CD14-positive monocyte (primary cell): ENCODE results near the gene PTGFRN. TPM values are rescaled to one million over a fixed set of nuclear protein-coding genes. Genes with fewer than 3 reads are reported as not detected.

Source experiments
- DNase-seq, 3 donors: peaks; one replicate each; pipeline ENCODE4 v3.0.0-alpha.2; 2011 to 2022
- H2AFZ ChIP-seq: 2 replicates; pipeline ENCODE4 v1.6.0; 2012; ENCODE audit warnings: mild to moderate bottlenecking, low read depth, low read length, inconsistent platforms; ENCODE audit not compliant: insufficient read depth, poor library complexity, severe bottlenecking
- H3K27ac ChIP-seq, 2 donors: 1 replicate in 1 of 2; 2 replicates in 1 of 2; pipeline ENCODE4 v1.5.1; 2012 to 2013; ENCODE audit warnings: low read length in 2 of 2, control low read depth in 1 of 2, inconsistent platforms in 1 of 2, low read depth in 1 of 2, mild to moderate bottlenecking in 1 of 2
- H3K27me3 ChIP-seq, 2 donors: one replicate each; pipeline versions ENCODE4 v1.6.0 to v1.6.1; 2011 to 2013; ENCODE audit warnings: low read length in 2 of 2; ENCODE audit not compliant: control insufficient read depth in 2 of 2, insufficient read depth in 2 of 2
- H3K36me3 ChIP-seq, 2 donors: replicated peaks in 1 of 2; 1 replicate in 1 of 2; 2 replicates in 1 of 2; pipeline versions ENCODE4 v1.5.1 to v1.6.1; 2012 to 2013; ENCODE audit warnings: low read length in 2 of 2, control low read depth in 1 of 2, inconsistent platforms in 1 of 2, mild to moderate bottlenecking in 1 of 2; ENCODE audit not compliant: insufficient read depth in 2 of 2, control insufficient read depth in 1 of 2
- H3K4me1 ChIP-seq, 2 donors: 1 replicate in 1 of 2; 2 replicates in 1 of 2; pipeline versions ENCODE4 v1.5.1 to v1.6.1; 2012 to 2013; ENCODE audit warnings: low read length in 2 of 2, control low read depth in 1 of 2, inconsistent platforms in 1 of 2, mild to moderate bottlenecking in 1 of 2, moderate library complexity in 1 of 2; ENCODE audit not compliant: insufficient read depth in 2 of 2, control insufficient read depth in 1 of 2
- H3K4me2 ChIP-seq: replicated peaks from 2 replicates; pipeline ENCODE3; 2012; ENCODE audit warnings: low read length, moderate library complexity, mild to moderate bottlenecking; ENCODE audit not compliant: poor library complexity, severe bottlenecking; ENCODE audit errors: extremely low read depth
- H3K4me3 ChIP-seq, 3 experiments: fragments of 200-600 bp in 1 of 3; sonication (generic) in 1 of 3; replicated peaks in 1 of 3; 1 replicate in 2 of 3; 2 replicates in 1 of 3; pipeline ENCODE4 v1.5.1; 2011 to 2013; ENCODE audit warnings: low read length in 3 of 3, mild to moderate bottlenecking in 3 of 3, control low read depth in 2 of 3, low read depth in 2 of 3, inconsistent platforms in 1 of 3, moderate library complexity in 1 of 3
- H3K79me2 ChIP-seq: 2 replicates; pipeline ENCODE4 v1.6.0; 2012; ENCODE audit warnings: mild to moderate bottlenecking, control low read depth, inconsistent platforms, low read length, moderate library complexity; ENCODE audit not compliant: insufficient read depth
- H3K9ac ChIP-seq: 2 replicates; pipeline ENCODE4 v1.6.0; 2017; ENCODE audit warnings: low read length, mild to moderate bottlenecking; ENCODE audit not compliant: insufficient read depth, poor library complexity, severe bottlenecking
- H3K9me3 ChIP-seq, 2 donors: replicated peaks in 1 of 2; 1 replicate in 1 of 2; 2 replicates in 1 of 2; pipeline versions ENCODE4 v1.5.1 to v1.6.1; 2012 to 2013; ENCODE audit warnings: low read length in 2 of 2, control low read depth in 1 of 2; ENCODE audit not compliant: control insufficient read depth in 1 of 2, insufficient read depth in 1 of 2
- H4K20me1 ChIP-seq: 2 replicates; pipeline ENCODE4 v1.6.0; 2012; ENCODE audit warnings: mild to moderate bottlenecking, low read length, control low read depth, moderate library complexity; ENCODE audit not compliant: insufficient read depth
- H3K27ac Mint-ChIP-seq, 7 donors: one replicate each; pipeline ENCODE4 v1.8.0; 2020; ENCODE audit warnings: mild to moderate bottlenecking in 7 of 7, mixed read lengths in 7 of 7, moderate library complexity in 6 of 7, inconsistent platforms in 2 of 7
- H3K27me3 Mint-ChIP-seq, 3 donors: one replicate each; pipeline ENCODE4 v1.8.0; 2021 to 2022; ENCODE audit warnings: low read depth in 3 of 3, mild to moderate bottlenecking in 3 of 3, mixed read lengths in 3 of 3, moderate library complexity in 3 of 3, inconsistent platforms in 1 of 3
- H3K36me3 Mint-ChIP-seq, 2 donors: one replicate each; pipeline ENCODE4 v1.8.0; 2020; ENCODE audit warnings: mixed read lengths in 2 of 2, inconsistent platforms in 1 of 2, mild to moderate bottlenecking in 1 of 2
- H3K4me1 Mint-ChIP-seq: one replicate; pipeline ENCODE4 v1.8.0; 2020; ENCODE audit warnings: mild to moderate bottlenecking, mixed read lengths
- H3K4me3 Mint-ChIP-seq, 2 donors: one replicate each; pipeline ENCODE4 v1.8.0; 2020; ENCODE audit warnings: mild to moderate bottlenecking in 2 of 2, mixed read lengths in 2 of 2, moderate library complexity in 1 of 2
- H3K9me3 Mint-ChIP-seq, 7 donors: one replicate each; pipeline ENCODE4 v1.8.0; 2020 to 2022; ENCODE audit warnings: mixed read lengths in 7 of 7, mild to moderate bottlenecking in 6 of 7, moderate library complexity in 6 of 7, inconsistent platforms in 2 of 7
- WGBS: methylation state at CpG from one replicate; pipeline ENCODE4 v1.1.5; 2013; ENCODE audit warnings: missing lambda C conversion rate; ENCODE audit not compliant: insufficient coverage; 5-methylcytosine and 5-hydroxymethylcytosine counted together
- intact Hi-C, 2 donors: fragments of 100-400 bp; cut with micrococcal nuclease; formaldehyde crosslinking; loops; one replicate each; pipeline versions ENCODE4 v1.15.0 to v1.15.1; 2023
- polyA plus RNA-seq, 3 donors: library from polyadenylated mRNA; depleted of rRNA in 1 of 3; unstranded in 2 of 3; stranded (reverse) in 1 of 3; fragments of 300-500 nt in 2 of 3; fragments of >200 nt in 1 of 3; fragmentation: Illumina TruSeq in 2 of 3; gene quantifications; 1 replicate in 2 of 3; 2 replicates in 1 of 3; pipeline ENCODE4 v1.2.3, GENCODE V29; 2012 to 2021
- TF ChIP-seq, protein P1 (sequence below): fragments of 200-600 bp; IDR thresholded peaks from one replicate; pipeline ENCODE4 v1.8.0; 2022; ENCODE audit warnings: antibody characterized with exemption, mild to moderate bottlenecking

Gene PTGFRN
- polyA plus RNA-seq, 3 donors, result 1.5 to 2.9 (median 1.6) TPM

GRCh38 chr1:117032681-117033539 is 123.2 kb downstream of the PTGFRN start:
- peaks cover 7 to 71% of the 10 kb centered on the region in 2 donors for H3K36me3 ChIP-seq
- no peak overlapping the region for H3K4me3 ChIP-seq
- no peak overlapping the region for H3K27ac ChIP-seq
- peaks cover 0 to 2% (median 0%) of the 10 kb centered on the region in 7 donors for H3K9me3 Mint-ChIP-seq
- no peaks in the 10 kb centered on the region for H3K4me1 Mint-ChIP-seq
- H2AFZ ChIP-seq, result no peak overlapping the region
- peak overlapping the region in 1 of 7 donors; percentile 28 for H3K27ac Mint-ChIP-seq
- H3K79me2 ChIP-seq, result no peaks in the 10 kb centered on the region
- H3K27me3 ChIP-seq, result no peaks in the 10 kb centered on the region
- TF ChIP-seq, protein P1, sequence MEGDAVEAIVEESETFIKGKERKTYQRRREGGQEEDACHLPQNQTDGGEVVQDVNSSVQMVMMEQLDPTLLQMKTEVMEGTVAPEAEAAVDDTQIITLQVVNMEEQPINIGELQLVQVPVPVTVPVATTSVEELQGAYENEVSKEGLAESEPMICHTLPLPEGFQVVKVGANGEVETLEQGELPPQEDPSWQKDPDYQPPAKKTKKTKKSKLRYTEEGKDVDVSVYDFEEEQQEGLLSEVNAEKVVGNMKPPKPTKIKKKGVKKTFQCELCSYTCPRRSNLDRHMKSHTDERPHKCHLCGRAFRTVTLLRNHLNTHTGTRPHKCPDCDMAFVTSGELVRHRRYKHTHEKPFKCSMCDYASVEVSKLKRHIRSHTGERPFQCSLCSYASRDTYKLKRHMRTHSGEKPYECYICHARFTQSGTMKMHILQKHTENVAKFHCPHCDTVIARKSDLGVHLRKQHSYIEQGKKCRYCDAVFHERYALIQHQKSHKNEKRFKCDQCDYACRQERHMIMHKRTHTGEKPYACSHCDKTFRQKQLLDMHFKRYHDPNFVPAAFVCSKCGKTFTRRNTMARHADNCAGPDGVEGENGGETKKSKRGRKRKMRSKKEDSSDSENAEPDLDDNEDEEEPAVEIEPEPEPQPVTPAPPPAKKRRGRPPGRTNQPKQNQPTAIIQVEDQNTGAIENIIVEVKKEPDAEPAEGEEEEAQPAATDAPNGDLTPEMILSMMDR, result no peak
- WGBS, result 90% methylated on average over 7 of the region's 11 CpGs
- H3K36me3 Mint-ChIP-seq, result peaks cover 68 to 73% of the 10 kb centered on the region in 2 donors
- intact Hi-C loops, result no loop called here
- H3K4me1 ChIP-seq, result no peaks in the 10 kb centered on the region
- no peak overlapping the region for H3K9ac ChIP-seq
- H4K20me1 ChIP-seq, result no peaks in the 10 kb centered on the region
- H3K27me3 Mint-ChIP-seq, result peaks cover 0 to 3% (median 0%) of the 10 kb centered on the region in 3 donors
- H3K4me3 Mint-ChIP-seq, result no peak overlapping the region
- no peaks in the 10 kb centered on the region for H3K9me3 ChIP-seq
- DNase-seq, result no peak
- no peak overlapping the region for H3K4me2 ChIP-seq

- H3K79me2 ChIP-seq, result no peaks in the 10 kb centered on the region
- Mint-ChIP-seq H3K27ac (peak overlapping the region in 1 of 7 donors; percentile 2), H3K4me1 (peaks cover 6% of the 10 kb centered on the region), H3K36me3 (peaks cover 74 to 77% of the 10 kb centered on the region in 2 donors), H3K4me3 (no peak overlapping the region), H3K27me3 (peaks cover 0 to 3% (median 2%) of the 10 kb centered on the region in 3 donors), H3K9me3 (peaks cover 0 to 2% (median 0%) of the 10 kb centered on the region in 7 donors)
- no peaks in the 10 kb centered on the region for H3K27me3 ChIP-seq
- intact Hi-C loops, result no loop called here
- 92% methylated on average over 2 of the region's 7 CpGs for WGBS
- H3K27ac ChIP-seq, result no peak overlapping the region
- no peaks in the 10 kb centered on the region for H3K9me3 ChIP-seq
- no peak overlapping the region for H3K9ac ChIP-seq
- no peak overlapping the region for H3K4me3 ChIP-seq
- H4K20me1 ChIP-seq, result no peaks in the 10 kb centered on the region
- no peak overlapping the region for H2AFZ ChIP-seq
- peaks cover 0 to 5% of the 10 kb centered on the region in 2 donors for H3K4me1 ChIP-seq
- H3K36me3 ChIP-seq, result peaks cover 7 to 75% of the 10 kb centered on the region in 2 donors
- H3K4me2 ChIP-seq, result no peak overlapping the region
- TF ChIP-seq, protein P1, result no peak
- no peak for DNase-seq
Observed at GRCh38 chr1:117033772-117034171, 124.1 kb downstream of the PTGFRN start.
